IPS-11a (cell line): Measurements from ENCODE around the gene ELAVL4.

Experiments used
- H3K4me3 ChIP-seq: one replicate; pipeline ENCODE4 v1.5.1; 2013; ENCODE audit warnings: low read depth, low read length, control low read depth

The ELAVL4 gene

GRCh38 chr1:50108497-50109059 is at the start of gene ELAVL4:
Gene ELAVL4, plus strand, starts transcription at chr1:50108920. Its CDS starts 270 bp downstream, at chr1:50109190.
- H3K4me3 ChIP-seq, result no peak within 1 kb of the TSS

- H3K4me3 ChIP-seq, result no peak overlapping the region
Measured at GRCh38 chr1:50060279-50060678, 48.4 kb upstream of the ELAVL4 start.

- no peak overlapping the region for H3K4me3 ChIP-seq
Measured at GRCh38 chr1:50066806-50067205, 41.9 kb upstream of the ELAVL4 start.

- no peak overlapping the region for H3K4me3 ChIP-seq
Measured at GRCh38 chr1:50074931-50075330, 33.8 kb upstream of the ELAVL4 start.

GRCh38 chr1:50077273-50077672 is 31.4 kb upstream of the ELAVL4 start:
- H3K4me3 ChIP-seq, result no peak overlapping the region

GRCh38 chr1:50080904-50081586 is 27.7 kb upstream of the ELAVL4 start:
- H3K4me3 ChIP-seq, result no peak overlapping the region

- H3K4me3 ChIP-seq, result no peak overlapping the region
Measured at GRCh38 chr1:50084389-50084788, 24.3 kb upstream of the ELAVL4 start.

- H3K4me3 ChIP-seq, result no peak overlapping the region
Measured at GRCh38 chr1:50091068-50091467, 17.7 kb upstream of the ELAVL4 start.

GRCh38 chr1:50095716-50096115 is 13.0 kb upstream of the ELAVL4 start:
- no peak overlapping the region for H3K4me3 ChIP-seq

GRCh38 chr1:50097021-50097679 is 11.6 kb upstream of the ELAVL4 start:
- H3K4me3 ChIP-seq, result no peak overlapping the region

GRCh38 chr1:50097791-50098190 is 10.9 kb upstream of the ELAVL4 start:
- no peak overlapping the region for H3K4me3 ChIP-seq

- H3K4me3 ChIP-seq, result no peak overlapping the region
Measured at GRCh38 chr1:50098591-50099021, 10.1 kb upstream of the ELAVL4 start.

GRCh38 chr1:50099654-50100053 is 9.1 kb upstream of the ELAVL4 start:
- H3K4me3 ChIP-seq, result no peak overlapping the region

GRCh38 chr1:50103615-50104081 is 5.1 kb upstream of the ELAVL4 start:
- H3K4me3 ChIP-seq, result no peak overlapping the region

GRCh38 chr1:50105433-50105832 is 3.3 kb upstream of the ELAVL4 start:
- no peak overlapping the region for H3K4me3 ChIP-seq

GRCh38 chr1:50106095-50106761 is 2.5 kb upstream of the ELAVL4 start:
- H3K4me3 ChIP-seq, result no peak overlapping the region

- no peak overlapping the region for H3K4me3 ChIP-seq
Measured at GRCh38 chr1:50109116-50109515, 396 bp downstream of the ELAVL4 start.

- no peak overlapping the region for H3K4me3 ChIP-seq
Measured at GRCh38 chr1:50109647-50110075, 941 bp downstream of the ELAVL4 start.

GRCh38 chr1:50110151-50110550 is 1.4 kb downstream of the ELAVL4 start:
- no peak overlapping the region for H3K4me3 ChIP-seq

- no peak overlapping the region for H3K4me3 ChIP-seq
Measured at GRCh38 chr1:50110656-50111055, 1.9 kb downstream of the ELAVL4 start.

- no peak overlapping the region for H3K4me3 ChIP-seq
Measured at GRCh38 chr1:50111503-50111902, 2.8 kb downstream of the ELAVL4 start.

GRCh38 chr1:50112193-50112592 is 3.5 kb downstream of the ELAVL4 start:
- no peak overlapping the region for H3K4me3 ChIP-seq
